ENCODE measurements around the gene CLCN6.

DNA sequence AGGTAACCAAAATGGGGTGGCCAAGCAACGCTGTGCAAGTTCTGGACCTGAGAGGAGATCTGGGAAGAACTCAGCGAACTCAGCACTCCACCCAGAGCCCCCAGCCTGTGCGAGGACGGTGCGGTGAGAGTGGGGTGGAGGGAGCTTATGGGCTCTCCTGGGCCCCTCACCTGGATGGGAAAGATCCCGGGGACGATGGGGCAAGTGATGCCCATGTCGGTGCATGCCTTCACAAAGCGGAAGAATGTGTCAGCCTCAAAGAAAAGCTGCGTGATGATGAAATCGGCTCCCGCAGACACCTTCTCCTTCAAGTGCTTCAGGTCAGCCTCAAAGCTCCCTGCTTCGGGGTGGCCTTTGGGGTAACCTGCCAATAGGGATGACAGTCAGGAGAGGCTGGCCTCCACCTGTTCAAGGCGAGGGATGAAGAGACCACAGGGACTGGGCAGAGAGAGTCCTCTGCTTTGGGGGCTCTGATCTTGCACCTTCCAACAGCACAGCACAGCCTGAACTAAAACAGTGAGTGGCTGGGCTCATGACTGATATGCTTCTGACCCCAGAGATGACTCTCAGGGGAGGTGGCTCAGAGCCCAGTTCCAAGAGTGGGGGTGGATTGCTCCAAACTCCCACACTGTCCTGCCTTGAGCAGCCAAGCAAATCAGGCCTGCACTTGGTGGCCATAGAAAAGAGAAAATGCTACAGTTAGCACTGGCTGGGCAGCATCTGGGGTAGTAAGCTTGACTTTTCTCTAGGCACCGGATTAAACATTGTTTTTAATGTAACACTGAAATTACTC, 9.8 kb upstream of the CLCN6 start:
- TF ChIP-seq GATA2 (IDR thresholded peaks at IDR 0.05; ENCODE audit: low read depth, low read length) (no peak), GATA3 (IDR thresholded peaks at IDR 0.05; ENCODE audit: low read depth, low read length) (no peak)

All from SH-SY5Y (cell line).